Neuronal stem cell (in vitro differentiated cells): Measurements from ENCODE around the gene SHC1.

Experiments
- DNase-seq: peaks from one replicate; pipeline ENCODE4 v3.0.0-alpha.2; 2013; ENCODE audit warnings: low spot score
- H2AFZ ChIP-seq: one replicate; pipeline ENCODE4 v1.6.1; 2013; ENCODE audit warnings: mild to moderate bottlenecking, low read length, inconsistent platforms
- H2AK5ac ChIP-seq: 2 replicates; pipeline ENCODE4 v1.6.1; 2013; ENCODE audit warnings: low read depth, mild to moderate bottlenecking, inconsistent platforms, low read length, moderate library complexity, mixed read lengths
- H2BK120ac ChIP-seq: 2 replicates; pipeline ENCODE4 v1.6.1; 2013; ENCODE audit warnings: low read depth, mild to moderate bottlenecking, inconsistent platforms, low read length, moderate library complexity, mixed read lengths
- H2BK12ac ChIP-seq: one replicate; pipeline ENCODE4 v1.6.1; 2013; ENCODE audit warnings: low read length, inconsistent platforms
- H2BK15ac ChIP-seq: 2 replicates; pipeline ENCODE4 v1.6.1; 2013; ENCODE audit warnings: mild to moderate bottlenecking, low read length, inconsistent platforms, mixed read lengths
- H2BK5ac ChIP-seq: one replicate; pipeline ENCODE4 v1.6.1; 2013; ENCODE audit warnings: inconsistent platforms, mild to moderate bottlenecking, low read length, moderate library complexity
- H3K14ac ChIP-seq: one replicate; pipeline ENCODE4 v1.6.1; 2013; ENCODE audit warnings: low read length, inconsistent platforms
- H3K18ac ChIP-seq: 2 replicates; pipeline ENCODE4 v1.6.1; 2013; ENCODE audit warnings: low read length, inconsistent platforms
- H3K23ac ChIP-seq: 2 replicates; pipeline ENCODE4 v1.6.1; 2013; ENCODE audit warnings: low read depth, mild to moderate bottlenecking, mixed read lengths, low read length, inconsistent platforms; ENCODE audit not compliant: poor library complexity
- H3K27ac ChIP-seq: replicated peaks from 3 replicates; pipeline ENCODE4 v1.5.1; 2013; ENCODE audit warnings: low read length, inconsistent platforms
- H3K27me3 ChIP-seq, 3 experiments: 2 replicates each; pipeline ENCODE4 v1.6.1; 2013; ENCODE audit warnings: low read length in 3 of 3, mild to moderate bottlenecking in 2 of 3, inconsistent platforms in 1 of 3, low read depth in 1 of 3, mixed read lengths in 1 of 3, moderate library complexity in 1 of 3; ENCODE audit not compliant: control insufficient read depth in 3 of 3, insufficient read depth in 3 of 3
- H3K36me3 ChIP-seq, 2 donors: replicated peaks in 1 of 2; 2 replicates each; pipeline ENCODE4 v1.6.1; 2013; ENCODE audit warnings: low read length in 2 of 2; ENCODE audit not compliant: control insufficient read depth in 2 of 2, insufficient read depth in 2 of 2
- H3K4ac ChIP-seq: 2 replicates; pipeline ENCODE4 v1.6.1; 2013; ENCODE audit warnings: inconsistent platforms, mild to moderate bottlenecking, low read length, moderate library complexity
- H3K4me1 ChIP-seq, 2 donors: 1 replicate in 1 of 2; 2 replicates in 1 of 2; pipeline ENCODE4 v1.6.1; 2013; ENCODE audit warnings: low read length in 2 of 2, low read depth in 1 of 2; ENCODE audit not compliant: control insufficient read depth in 2 of 2, insufficient read depth in 1 of 2
- H3K4me2 ChIP-seq: one replicate; pipeline ENCODE4 v1.6.1; 2013; ENCODE audit warnings: mild to moderate bottlenecking, low read length, inconsistent platforms; ENCODE audit not compliant: insufficient read depth, poor library complexity, severe bottlenecking
- H3K4me3 ChIP-seq, 2 donors: 2 replicates each; pipeline ENCODE4 v1.5.1; 2013; ENCODE audit warnings: low read length in 2 of 2, mild to moderate bottlenecking in 2 of 2, inconsistent platforms in 1 of 2, moderate library complexity in 1 of 2
- H3K79me1 ChIP-seq: one replicate; pipeline ENCODE4 v1.6.1; 2013; ENCODE audit warnings: low read depth, mild to moderate bottlenecking, inconsistent platforms, low read length, moderate library complexity
- H3K9ac ChIP-seq: one replicate; pipeline ENCODE4 v1.6.1; 2013; ENCODE audit warnings: mild to moderate bottlenecking, low read depth, low read length, inconsistent platforms; ENCODE audit not compliant: poor library complexity
- H3K9me3 ChIP-seq, 2 donors: replicated peaks in 1 of 2; 2 replicates each; pipeline versions ENCODE3 to v1.6.1; 2013; ENCODE audit warnings: low read length in 2 of 2, mild to moderate bottlenecking in 2 of 2, inconsistent platforms in 1 of 2, low read depth in 1 of 2, mixed read lengths in 1 of 2, moderate library complexity in 1 of 2; ENCODE audit not compliant: control insufficient read depth in 2 of 2, insufficient read depth in 1 of 2
- H4K8ac ChIP-seq: one replicate; pipeline ENCODE4 v1.6.1; 2013; ENCODE audit warnings: low read depth, mild to moderate bottlenecking, inconsistent platforms, low read length, moderate library complexity
- H4K91ac ChIP-seq: one replicate; pipeline ENCODE4 v1.6.1; 2013; ENCODE audit warnings: low read length, low read depth, mild to moderate bottlenecking, inconsistent platforms; ENCODE audit not compliant: poor library complexity
- WGBS, 2 donors: extraction: QIAGEN DNeasy Blood & Tissue Kit; methylation state at CpG; one replicate each; pipeline ENCODE4 v1.1.7; 2013; ENCODE audit warnings: missing lambda C conversion rate in 2 of 2, mixed read lengths in 1 of 2; ENCODE audit not compliant: insufficient read length in 2 of 2, insufficient replicate concordance in 1 of 2; ENCODE audit errors: extremely low coverage in 2 of 2; 5-methylcytosine and 5-hydroxymethylcytosine counted together

SHC1 gene

GRCh38 chr1:154937988-154938386 lies 32.6 kb downstream of the SHC1 start:
- no peak overlapping the region for H3K14ac ChIP-seq
- no CpG with 5 or more reads among the region's 8 CpGs for WGBS, 2 donors
- no peak overlapping the region for H3K4ac ChIP-seq
- H3K27ac ChIP-seq = no peak overlapping the region
- H3K4me1 ChIP-seq = peaks cover 25 to 33% of the 10 kb centered on the region in 2 donors
- H3K9ac ChIP-seq = no peak overlapping the region
- H2BK15ac ChIP-seq = no peak overlapping the region
- H3K27me3 ChIP-seq = no peaks in the 10 kb centered on the region
- no peak for DNase-seq
- H4K91ac ChIP-seq = no peak overlapping the region
- no peak overlapping the region for H2AFZ ChIP-seq
- H2AK5ac ChIP-seq = peak overlapping the region; percentile 44
- no peak overlapping the region for H2BK12ac ChIP-seq
- no peak overlapping the region for H2BK120ac ChIP-seq
- peak overlapping the region; percentile 23 for H3K18ac ChIP-seq
- peak overlapping the region in 1 of 2 donors; percentile 61 for H3K4me3 ChIP-seq
- peaks cover 0 to 1% of the 10 kb centered on the region in 2 donors for H3K36me3 ChIP-seq
- H3K9me3 ChIP-seq = peaks cover 0 to 2% of the 10 kb centered on the region in 2 donors
- H4K8ac ChIP-seq = no peak overlapping the region
- no peak overlapping the region for H3K4me2 ChIP-seq
- no peaks in the 10 kb centered on the region for H3K79me1 ChIP-seq
- H2BK5ac ChIP-seq = no peak overlapping the region
- no peak overlapping the region for H3K23ac ChIP-seq

DNA sequence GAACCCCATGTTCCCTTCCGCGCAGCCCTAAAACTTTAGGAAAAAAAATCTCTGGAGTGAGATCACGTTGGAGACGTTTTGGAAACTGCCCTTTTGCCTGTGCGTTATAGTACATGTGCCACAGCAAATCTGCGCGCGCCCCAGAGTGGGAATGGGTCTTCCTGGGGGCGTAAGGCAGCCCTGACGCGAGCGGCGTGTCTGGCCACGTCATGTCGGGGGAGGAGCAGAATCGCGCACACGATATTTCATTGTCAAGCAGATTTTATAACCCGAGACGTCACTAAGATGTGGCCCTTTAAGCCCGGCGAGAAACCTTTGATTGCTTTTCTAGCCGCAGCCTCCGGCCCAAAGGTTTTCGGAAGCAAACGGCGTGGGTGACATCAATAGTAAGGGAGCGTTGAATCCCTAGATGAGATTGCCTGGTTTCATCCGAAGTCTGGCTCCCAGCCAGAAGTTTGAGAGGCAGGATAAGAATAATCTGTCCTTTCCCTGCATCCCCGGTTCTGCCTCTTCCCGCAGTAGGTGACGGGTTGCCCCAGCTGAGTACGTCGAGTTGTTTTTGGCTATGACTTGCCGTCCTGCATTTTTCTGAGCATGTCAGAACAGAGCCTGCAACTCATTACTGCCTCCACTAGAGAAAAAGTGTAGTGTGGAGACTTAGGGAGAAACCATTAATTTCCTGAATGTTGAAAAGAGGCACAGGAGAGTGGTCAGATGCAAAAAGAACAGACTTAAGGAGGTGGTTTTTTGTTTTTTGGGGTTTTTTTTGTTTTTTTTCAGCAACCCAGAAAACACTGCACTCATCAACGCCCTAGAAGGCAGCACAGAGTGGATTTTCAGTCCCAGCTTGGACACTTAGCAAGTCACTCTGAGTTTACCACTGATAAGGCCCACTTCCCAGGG lies 33.2 kb downstream of the SHC1 start:
- Histone ChIP-seq H3K4me3 (peak overlapping the region; percentile 61 to 79), H2BK120ac (peak overlapping the region; percentile 99), H2BK12ac (no peak overlapping the region), H3K79me1 (no peaks in the 10 kb centered on the region), H2BK15ac (no peak overlapping the region), H3K23ac (no peak overlapping the region), H3K4me1 (peaks cover 25 to 27% of the 10 kb centered on the region in 2 donors), H3K14ac (no peak overlapping the region), H4K91ac (no peak overlapping the region), H3K4me2 (peak overlapping the region; percentile 96), H2AFZ (peak overlapping the region; percentile 85), H3K4ac (no peak overlapping the region), H3K9me3 (peaks cover 0 to 2% of the 10 kb centered on the region in 2 donors), H4K8ac (no peak overlapping the region), H3K27me3 (no peaks in the 10 kb centered on the region), H3K18ac (no peak overlapping the region), H3K9ac (peak overlapping the region; percentile 14), H2BK5ac (peak overlapping the region; percentile 99), H2AK5ac (no peak overlapping the region), H3K36me3 (peaks cover 0 to under 1% of the 10 kb centered on the region in 2 donors), H3K27ac (peak overlapping the region; percentile 95)
- no CpG with 5 or more reads among the region's 36 CpGs for WGBS, 2 donors
- DNase-seq = peak; percentile 90

DNA sequence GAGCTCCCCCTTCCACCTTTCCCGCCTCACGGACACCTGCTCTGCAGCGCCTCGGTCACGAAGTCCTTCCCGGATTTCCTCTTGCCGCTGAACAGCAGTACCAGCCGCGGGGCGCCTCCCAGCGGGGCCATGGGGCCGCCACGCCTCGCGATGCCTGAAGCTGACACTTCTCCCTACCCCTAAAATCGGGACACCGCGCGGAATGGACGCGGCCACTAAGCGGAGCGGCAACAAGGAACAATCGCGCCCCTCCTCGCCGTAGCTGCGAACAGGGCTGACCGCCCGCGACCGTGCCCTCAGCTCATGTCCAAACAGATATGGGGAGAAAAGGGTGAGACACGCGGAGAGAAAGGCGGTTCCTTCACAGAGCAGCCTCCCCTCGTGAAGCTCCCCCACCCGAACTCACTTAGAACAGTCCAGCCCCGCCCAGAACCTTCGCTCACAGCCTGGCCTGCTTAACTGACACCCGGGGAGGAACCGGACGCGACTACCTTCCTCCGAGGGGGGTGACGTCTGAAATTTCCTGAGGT lies 33.9 kb downstream of the SHC1 start, which contains the start of gene PMVK:
TSS of gene PMVK (minus strand) at position 165 of the 530 bp plus-strand sequence. CDS start at position 131, 34 bp downstream.
- H2AFZ ChIP-seq = peak within 1 kb of the TSS; percentile 85
- H2BK12ac ChIP-seq = no peak within 1 kb of the TSS
- H3K27me3 ChIP-seq = no peaks in the 10 kb centered on the region
- peak within 1 kb of the TSS; percentile 92 for H3K14ac ChIP-seq
- H3K4me2 ChIP-seq = peak within 1 kb of the TSS; percentile 96
- no peak within 1 kb of the TSS for H3K4ac ChIP-seq
- peak within 1 kb of the TSS; percentile 72 for H2AK5ac ChIP-seq
- peak within 1 kb of the TSS; percentile 97 for H3K23ac ChIP-seq
- H4K91ac ChIP-seq = no peak within 1 kb of the TSS
- peaks cover 20 to 23% of the 10 kb centered on the region in 2 donors for H3K4me1 ChIP-seq
- H3K79me1 ChIP-seq = no peaks in the 10 kb centered on the region
- peak within 1 kb of the TSS; percentile 100 for H3K18ac ChIP-seq
- H3K36me3 ChIP-seq = peaks cover 0 to 6% of the 10 kb centered on the region in 2 donors
- peak; percentile 96 for DNase-seq
- H2BK15ac ChIP-seq = peak within 1 kb of the TSS; percentile 90
- H2BK120ac ChIP-seq = peak within 1 kb of the TSS; percentile 99
- peak within 1 kb of the TSS; percentile 99 for H2BK5ac ChIP-seq
- peak within 1 kb of the TSS; percentile 97 for H3K9ac ChIP-seq
- WGBS, 2 donors = no CpG with 5 or more reads among the region's 45 CpGs
- peak within 1 kb of the TSS; percentile 61 to 86 for H3K4me3 ChIP-seq
- peaks cover 0 to 2% of the 10 kb centered on the region in 2 donors for H3K9me3 ChIP-seq
- peak within 1 kb of the TSS; percentile 95 for H3K27ac ChIP-seq
- peak within 1 kb of the TSS; percentile 94 for H4K8ac ChIP-seq
